ENCODE results near the gene CNPY1.

GRCh38 chr7:155534691-155535090, 11.7 kb downstream of the CNPY1 start:
- TF ChIP-seq, protein P1, sequence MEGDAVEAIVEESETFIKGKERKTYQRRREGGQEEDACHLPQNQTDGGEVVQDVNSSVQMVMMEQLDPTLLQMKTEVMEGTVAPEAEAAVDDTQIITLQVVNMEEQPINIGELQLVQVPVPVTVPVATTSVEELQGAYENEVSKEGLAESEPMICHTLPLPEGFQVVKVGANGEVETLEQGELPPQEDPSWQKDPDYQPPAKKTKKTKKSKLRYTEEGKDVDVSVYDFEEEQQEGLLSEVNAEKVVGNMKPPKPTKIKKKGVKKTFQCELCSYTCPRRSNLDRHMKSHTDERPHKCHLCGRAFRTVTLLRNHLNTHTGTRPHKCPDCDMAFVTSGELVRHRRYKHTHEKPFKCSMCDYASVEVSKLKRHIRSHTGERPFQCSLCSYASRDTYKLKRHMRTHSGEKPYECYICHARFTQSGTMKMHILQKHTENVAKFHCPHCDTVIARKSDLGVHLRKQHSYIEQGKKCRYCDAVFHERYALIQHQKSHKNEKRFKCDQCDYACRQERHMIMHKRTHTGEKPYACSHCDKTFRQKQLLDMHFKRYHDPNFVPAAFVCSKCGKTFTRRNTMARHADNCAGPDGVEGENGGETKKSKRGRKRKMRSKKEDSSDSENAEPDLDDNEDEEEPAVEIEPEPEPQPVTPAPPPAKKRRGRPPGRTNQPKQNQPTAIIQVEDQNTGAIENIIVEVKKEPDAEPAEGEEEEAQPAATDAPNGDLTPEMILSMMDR (IDR thresholded peaks at IDR 0.05; ENCODE audit: low read length) = no peak
- no peak for TF ChIP-seq EZH2 (IDR thresholded peaks at IDR 0.05; ENCODE audit: borderline replicate concordance, low read length)

Data from OCI-LY1 (cell line).